GM12878 (cell line): Measurements from ENCODE around the gene ANKS1A. TPM values are rescaled to one million over a fixed set of nuclear protein-coding genes. Genes with fewer than 3 reads are reported as not detected.

Experiments used
- ESRRA ChIP-seq: IDR thresholded peaks from 2 replicates; pipeline ENCODE4 v1.6.1; 2012; ENCODE audit warnings: mild to moderate bottlenecking, low read length, improper control_type of control experiment
- RAD21 ChIP-seq: IDR thresholded peaks from 2 replicates; pipeline ENCODE4 v1.6.1; 2011; ENCODE audit warnings: mild to moderate bottlenecking, low read depth, low read length, moderate library complexity; ENCODE audit not compliant: insufficient read depth
- SMC3 ChIP-seq: IDR thresholded peaks from 2 replicates; pipeline ENCODE4 v1.6.1; 2011; ENCODE audit warnings: low read length, improper control_type of control experiment, borderline replicate concordance
- polyA plus RNA-seq, 11 experiments: library from polyadenylated mRNA; depleted of rRNA in 4 of 11; unstranded in 6 of 11; stranded (reverse) in 5 of 11; fragments of >200 nt; fragmentation: Nextera tagmentation in 4 of 11; fragmentation: Illumina TruSeq in 1 of 11; extraction: Ambion mirVana in 4 of 11; extraction: Trizol in 1 of 11; gene quantifications; 1 replicate in 1 of 11; 2 replicates in 10 of 11; pipeline versions ENCODE4 v1.2.1 to v1.2.3, GENCODE V29; 2011 to 2016; ENCODE audit warnings: inconsistent platforms in 2 of 11, missing spikeins in 2 of 11, low read depth in 1 of 11
- total RNA-seq, 4 experiments: library from RNA; depleted of rRNA in 3 of 4; stranded (reverse); fragments of >200 nt in 3 of 4; fragmentation: Illumina TruSeq in 1 of 4; extraction: Trizol in 1 of 4; gene quantifications; 2 replicates each; pipeline versions ENCODE4 v1.2.1 to v1.2.3, GENCODE V29; 2013 to 2021
- TF ChIP-seq, protein P1 (sequence below): fragments of 450-650 bp; IDR thresholded peaks from 2 replicates; pipeline ENCODE4 v1.6.1; 2017; ENCODE audit warnings: mild to moderate bottlenecking, moderate library complexity
- TF ChIP-seq, protein P2 (sequence below), 3 experiments: IDR thresholded peaks in 2 of 3; conservative IDR thresholded peaks in 1 of 3; 2 replicates each; pipeline ENCODE4 v1.5.1; 2011; ENCODE audit warnings: low read depth in 3 of 3, low read length in 3 of 3, mild to moderate bottlenecking in 3 of 3, control low read depth in 2 of 3, moderate library complexity in 2 of 3, inconsistent platforms in 1 of 3, mixed read lengths in 1 of 3; ENCODE audit not compliant: control insufficient read depth in 2 of 3, insufficient read depth in 1 of 3; ENCODE audit errors: extremely low read depth in 1 of 3

The ANKS1A gene
- total and polyA plus RNA-seq, 10 of the 15 experiments (the other 5 are each of a cell fraction or from before 2014, with no cell fraction given), result 0.60 to 7.0 (median 3.0) TPM

DNA sequence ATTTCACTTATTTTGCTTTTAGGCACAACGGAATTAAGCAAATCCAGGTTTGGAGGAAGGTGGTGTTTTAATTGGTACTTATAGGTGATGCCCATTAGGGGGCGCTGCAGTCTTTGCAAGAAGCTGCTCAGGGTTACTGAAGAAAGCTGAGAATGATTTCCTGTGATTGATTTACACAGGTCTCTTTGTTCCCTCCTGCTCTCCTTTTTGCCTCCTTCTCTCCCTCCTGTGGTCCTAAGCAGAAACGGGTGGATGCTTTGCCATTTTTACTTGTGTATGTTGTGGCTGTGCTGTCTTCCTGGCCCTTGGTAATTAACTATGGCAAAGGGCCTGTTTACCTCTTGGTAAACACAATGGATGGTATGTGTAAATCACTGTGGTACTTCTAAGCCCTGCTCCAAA is 97.8 kb downstream of the ANKS1A start (continued):
- TF ChIP-seq, protein P1, sequence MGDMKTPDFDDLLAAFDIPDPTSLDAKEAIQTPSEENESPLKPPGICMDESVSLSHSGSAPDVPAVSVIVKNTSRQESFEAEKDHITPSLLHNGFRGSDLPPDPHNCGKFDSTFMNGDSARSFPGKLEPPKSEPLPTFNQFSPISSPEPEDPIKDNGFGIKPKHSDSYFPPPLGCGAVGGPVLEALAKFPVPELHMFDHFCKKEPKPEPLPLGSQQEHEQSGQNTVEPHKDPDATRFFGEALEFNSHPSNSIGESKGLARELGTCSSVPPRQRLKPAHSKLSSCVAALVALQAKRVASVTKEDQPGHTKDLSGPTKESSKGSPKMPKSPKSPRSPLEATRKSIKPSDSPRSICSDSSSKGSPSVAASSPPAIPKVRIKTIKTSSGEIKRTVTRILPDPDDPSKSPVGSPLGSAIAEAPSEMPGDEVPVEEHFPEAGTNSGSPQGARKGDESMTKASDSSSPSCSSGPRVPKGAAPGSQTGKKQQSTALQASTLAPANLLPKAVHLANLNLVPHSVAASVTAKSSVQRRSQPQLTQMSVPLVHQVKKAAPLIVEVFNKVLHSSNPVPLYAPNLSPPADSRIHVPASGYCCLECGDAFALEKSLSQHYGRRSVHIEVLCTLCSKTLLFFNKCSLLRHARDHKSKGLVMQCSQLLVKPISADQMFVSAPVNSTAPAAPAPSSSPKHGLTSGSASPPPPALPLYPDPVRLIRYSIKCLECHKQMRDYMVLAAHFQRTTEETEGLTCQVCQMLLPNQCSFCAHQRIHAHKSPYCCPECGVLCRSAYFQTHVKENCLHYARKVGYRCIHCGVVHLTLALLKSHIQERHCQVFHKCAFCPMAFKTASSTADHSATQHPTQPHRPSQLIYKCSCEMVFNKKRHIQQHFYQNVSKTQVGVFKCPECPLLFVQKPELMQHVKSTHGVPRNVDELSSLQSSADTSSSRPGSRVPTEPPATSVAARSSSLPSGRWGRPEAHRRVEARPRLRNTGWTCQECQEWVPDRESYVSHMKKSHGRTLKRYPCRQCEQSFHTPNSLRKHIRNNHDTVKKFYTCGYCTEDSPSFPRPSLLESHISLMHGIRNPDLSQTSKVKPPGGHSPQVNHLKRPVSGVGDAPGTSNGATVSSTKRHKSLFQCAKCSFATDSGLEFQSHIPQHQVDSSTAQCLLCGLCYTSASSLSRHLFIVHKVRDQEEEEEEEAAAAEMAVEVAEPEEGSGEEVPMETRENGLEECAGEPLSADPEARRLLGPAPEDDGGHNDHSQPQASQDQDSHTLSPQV, result no peak
- peak; percentile 92 for TF ChIP-seq SMC3
- TF ChIP-seq RAD21, result peak; percentile 94
- TF ChIP-seq, protein P2, sequence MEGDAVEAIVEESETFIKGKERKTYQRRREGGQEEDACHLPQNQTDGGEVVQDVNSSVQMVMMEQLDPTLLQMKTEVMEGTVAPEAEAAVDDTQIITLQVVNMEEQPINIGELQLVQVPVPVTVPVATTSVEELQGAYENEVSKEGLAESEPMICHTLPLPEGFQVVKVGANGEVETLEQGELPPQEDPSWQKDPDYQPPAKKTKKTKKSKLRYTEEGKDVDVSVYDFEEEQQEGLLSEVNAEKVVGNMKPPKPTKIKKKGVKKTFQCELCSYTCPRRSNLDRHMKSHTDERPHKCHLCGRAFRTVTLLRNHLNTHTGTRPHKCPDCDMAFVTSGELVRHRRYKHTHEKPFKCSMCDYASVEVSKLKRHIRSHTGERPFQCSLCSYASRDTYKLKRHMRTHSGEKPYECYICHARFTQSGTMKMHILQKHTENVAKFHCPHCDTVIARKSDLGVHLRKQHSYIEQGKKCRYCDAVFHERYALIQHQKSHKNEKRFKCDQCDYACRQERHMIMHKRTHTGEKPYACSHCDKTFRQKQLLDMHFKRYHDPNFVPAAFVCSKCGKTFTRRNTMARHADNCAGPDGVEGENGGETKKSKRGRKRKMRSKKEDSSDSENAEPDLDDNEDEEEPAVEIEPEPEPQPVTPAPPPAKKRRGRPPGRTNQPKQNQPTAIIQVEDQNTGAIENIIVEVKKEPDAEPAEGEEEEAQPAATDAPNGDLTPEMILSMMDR (IDR thresholded peaks at IDR 0.05 in 2 of 3, conservative IDR thresholded peaks at IDR 0.05 in 1 of 3; ENCODE audit: control insufficient read depth in 2 of 3, extremely low read depth in 1 of 3, insufficient read depth in 1 of 3, low read depth in 3 of 3, low read length in 3 of 3), result peak; percentile 70 to 83 (median 79)
- no peak for TF ChIP-seq ESRRA
